GM20431 (cell line): ENCODE measurements around the gene UTP11.

Source experiments
- in situ Hi-C: fragments of 300-500 bp; cut with MseI, MboI; formaldehyde crosslinking; loops from one replicate; pipeline ENCODE4 v1.15.0; 2020; ENCODE audit warnings: low sequenced_read_pairs; ENCODE audit not compliant: unreplicated experiment

UTP11 gene

GRCh38 chr1:38000529-38001455, 11.7 kb upstream of the UTP11 start:
- in situ Hi-C loops = loop anchor here (25.0 kb wide), 1 partner anchor 837 kb away; no protein-coding TSS in a partner anchor

GRCh38 chr1:38003261-38004250, 9.0 kb upstream of the UTP11 start:
- in situ Hi-C loops = loop anchor here (25.0 kb wide), 1 partner anchor 834 kb away; no protein-coding TSS in a partner anchor

- in situ Hi-C loops = loop anchor here (25.0 kb wide), 1 partner anchor 833 kb away; no protein-coding TSS in a partner anchor
Observed at GRCh38 chr1:38004284-38005108, 8.0 kb upstream of the UTP11 start.

GRCh38 chr1:38005195-38006007, 7.1 kb upstream of the UTP11 start, which contains the start of gene FHL3:
TSS of gene FHL3 (minus strand) at chr1:38005514. CDS start at chr1:37999412, 6,102 bp downstream.
- in situ Hi-C loops = loop anchor here (25.0 kb wide), 1 partner anchor 832 kb away; no protein-coding TSS in a partner anchor

GRCh38 chr1:38006008-38006828, 6.3 kb upstream of the UTP11 start:
- in situ Hi-C loops = loop anchor here (25.0 kb wide), 1 partner anchor 831 kb away; no protein-coding TSS in a partner anchor

GRCh38 chr1:38009088-38009840, 3.3 kb upstream of the UTP11 start:
- in situ Hi-C loops = loop anchor here (25.0 kb wide), 1 partner anchor 828 kb away; no protein-coding TSS in a partner anchor

- in situ Hi-C loops = loop anchor here (25.0 kb wide), 1 partner anchor 827 kb away; no protein-coding TSS in a partner anchor
Observed at GRCh38 chr1:38009841-38010180, 2.7 kb upstream of the UTP11 start.

GRCh38 chr1:38013227-38013622, 691 bp downstream of the UTP11 start:
- in situ Hi-C loops = loop anchor here (25.0 kb wide), 1 partner anchor 824 kb away; no protein-coding TSS in a partner anchor

GRCh38 chr1:38014171-38014570, 1.6 kb downstream of the UTP11 start:
- in situ Hi-C loops = loop anchor here (25.0 kb wide), 1 partner anchor 823 kb away; no protein-coding TSS in a partner anchor

GRCh38 chr1:38014724-38015424, 2.3 kb downstream of the UTP11 start:
- in situ Hi-C loops = loop anchor here (25.0 kb wide), 1 partner anchor 822 kb away; no protein-coding TSS in a partner anchor

GRCh38 chr1:38015978-38016725, 3.6 kb downstream of the UTP11 start:
- in situ Hi-C loops = loop anchor here (25.0 kb wide), 1 partner anchor 821 kb away; no protein-coding TSS in a partner anchor

- in situ Hi-C loops = loop anchor here (25.0 kb wide), 1 partner anchor 818 kb away; no protein-coding TSS in a partner anchor
Observed at GRCh38 chr1:38018864-38019343, 6.4 kb downstream of the UTP11 start.

GRCh38 chr1:38020396-38020795, 7.9 kb downstream of the UTP11 start:
- in situ Hi-C loops = loop anchor here (25.0 kb wide), 1 partner anchor 817 kb away; no protein-coding TSS in a partner anchor

GRCh38 chr1:38021969-38022368, 9.4 kb downstream of the UTP11 start:
- in situ Hi-C loops = loop anchor here (25.0 kb wide), 1 partner anchor 815 kb away; no protein-coding TSS in a partner anchor

- in situ Hi-C loops = loop anchor here (25.0 kb wide), 1 partner anchor 814 kb away; no protein-coding TSS in a partner anchor
Observed at GRCh38 chr1:38022810-38023209, 10.3 kb downstream of the UTP11 start.
